Body of pancreas (tissue), 4 donors: ENCODE results near the gene PRPF40A.

Source experiments
- POLR2A ChIP-seq, 3 donors: fragments of 450-650 bp; IDR thresholded peaks; one replicate each; pipeline ENCODE4 v1.6.1; 2016; ENCODE audit warnings: antibody characterized with exemption in 3 of 3, mild to moderate bottlenecking in 2 of 3
- TF ChIP-seq, protein P1 (sequence below), 7 experiments: fragments of 450-650 bp in 4 of 7; fragments of 200-600 bp in 3 of 7; sonication (generic) in 3 of 7; IDR thresholded peaks; one replicate each; pipeline ENCODE4 v1.5.1; 2016 to 2019; ENCODE audit warnings: antibody characterized with exemption in 7 of 7

DNA sequence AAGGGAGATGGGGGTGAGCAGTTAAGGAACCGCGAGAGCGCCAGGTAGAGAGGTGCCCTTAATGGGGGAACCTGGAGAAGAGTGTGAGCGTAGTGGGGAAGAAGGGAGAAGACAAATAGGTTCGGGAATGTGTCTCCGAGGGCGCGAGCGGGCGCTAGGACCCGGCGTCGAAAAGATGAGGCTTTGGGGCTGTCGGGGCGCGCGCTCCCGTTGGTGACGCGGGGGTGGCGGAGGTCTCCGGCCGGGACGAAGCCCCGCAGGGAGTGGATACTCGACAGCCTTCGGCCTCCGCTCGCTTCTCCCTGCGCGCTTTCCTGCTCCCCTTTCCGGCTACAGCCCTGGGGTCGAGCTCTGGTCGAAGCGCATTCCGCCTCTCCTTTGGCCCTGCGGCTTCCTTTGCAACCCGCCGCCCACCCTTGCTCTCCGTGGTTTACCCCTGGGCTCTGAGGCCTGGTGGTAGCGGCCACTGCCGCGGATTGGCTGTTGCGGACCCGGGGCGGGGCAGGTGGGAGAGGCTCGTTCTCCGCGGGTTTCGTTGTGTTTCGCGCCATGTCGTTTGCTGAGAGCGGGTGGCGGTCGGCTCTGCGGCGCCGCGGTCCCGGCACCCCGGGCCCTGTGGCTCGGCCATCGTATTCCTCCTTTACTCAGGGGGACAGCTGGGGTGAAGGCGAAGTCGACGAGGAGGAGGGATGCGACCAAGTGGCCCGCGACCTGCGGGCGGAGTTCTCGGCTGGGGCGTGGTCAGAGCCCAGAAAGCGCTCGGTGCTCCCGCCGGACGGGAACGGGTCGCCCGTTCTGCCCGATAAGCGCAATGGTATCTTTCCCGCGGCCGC lies 1.0 kb upstream of the PRPF40A start, which contains the start of gene ARL6IP6:
- TF ChIP-seq, protein P1, sequence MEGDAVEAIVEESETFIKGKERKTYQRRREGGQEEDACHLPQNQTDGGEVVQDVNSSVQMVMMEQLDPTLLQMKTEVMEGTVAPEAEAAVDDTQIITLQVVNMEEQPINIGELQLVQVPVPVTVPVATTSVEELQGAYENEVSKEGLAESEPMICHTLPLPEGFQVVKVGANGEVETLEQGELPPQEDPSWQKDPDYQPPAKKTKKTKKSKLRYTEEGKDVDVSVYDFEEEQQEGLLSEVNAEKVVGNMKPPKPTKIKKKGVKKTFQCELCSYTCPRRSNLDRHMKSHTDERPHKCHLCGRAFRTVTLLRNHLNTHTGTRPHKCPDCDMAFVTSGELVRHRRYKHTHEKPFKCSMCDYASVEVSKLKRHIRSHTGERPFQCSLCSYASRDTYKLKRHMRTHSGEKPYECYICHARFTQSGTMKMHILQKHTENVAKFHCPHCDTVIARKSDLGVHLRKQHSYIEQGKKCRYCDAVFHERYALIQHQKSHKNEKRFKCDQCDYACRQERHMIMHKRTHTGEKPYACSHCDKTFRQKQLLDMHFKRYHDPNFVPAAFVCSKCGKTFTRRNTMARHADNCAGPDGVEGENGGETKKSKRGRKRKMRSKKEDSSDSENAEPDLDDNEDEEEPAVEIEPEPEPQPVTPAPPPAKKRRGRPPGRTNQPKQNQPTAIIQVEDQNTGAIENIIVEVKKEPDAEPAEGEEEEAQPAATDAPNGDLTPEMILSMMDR (IDR thresholded peaks at IDR 0.05), result peak in 2 of 7 experiments; percentile 1 to 7
- TF ChIP-seq POLR2A (IDR thresholded peaks at IDR 0.05), result peak; percentile 74 to 86 (median 83)
